ENCODE results near the gene METTL25.

DNA sequence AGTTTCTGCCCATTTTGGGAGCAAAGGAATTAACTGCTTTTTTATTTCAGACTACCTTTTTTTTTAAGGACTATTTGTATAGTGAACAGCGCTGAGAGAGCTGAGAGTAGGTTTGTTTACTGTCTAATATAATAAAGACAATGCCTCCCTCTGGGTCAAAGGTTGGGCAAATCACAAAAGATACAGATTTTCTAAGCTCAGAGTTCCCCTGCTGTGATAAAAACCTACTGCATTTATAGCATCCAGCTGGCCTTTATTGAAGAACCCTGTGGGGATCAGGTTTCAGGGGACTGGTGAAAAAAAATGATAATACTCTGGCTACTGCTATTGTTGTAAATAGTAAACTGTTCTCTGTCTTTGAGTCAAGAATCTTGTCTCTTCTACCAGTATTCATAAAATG is 28.8 kb upstream of the METTL25 start:
- TF ChIP-seq, protein P1, sequence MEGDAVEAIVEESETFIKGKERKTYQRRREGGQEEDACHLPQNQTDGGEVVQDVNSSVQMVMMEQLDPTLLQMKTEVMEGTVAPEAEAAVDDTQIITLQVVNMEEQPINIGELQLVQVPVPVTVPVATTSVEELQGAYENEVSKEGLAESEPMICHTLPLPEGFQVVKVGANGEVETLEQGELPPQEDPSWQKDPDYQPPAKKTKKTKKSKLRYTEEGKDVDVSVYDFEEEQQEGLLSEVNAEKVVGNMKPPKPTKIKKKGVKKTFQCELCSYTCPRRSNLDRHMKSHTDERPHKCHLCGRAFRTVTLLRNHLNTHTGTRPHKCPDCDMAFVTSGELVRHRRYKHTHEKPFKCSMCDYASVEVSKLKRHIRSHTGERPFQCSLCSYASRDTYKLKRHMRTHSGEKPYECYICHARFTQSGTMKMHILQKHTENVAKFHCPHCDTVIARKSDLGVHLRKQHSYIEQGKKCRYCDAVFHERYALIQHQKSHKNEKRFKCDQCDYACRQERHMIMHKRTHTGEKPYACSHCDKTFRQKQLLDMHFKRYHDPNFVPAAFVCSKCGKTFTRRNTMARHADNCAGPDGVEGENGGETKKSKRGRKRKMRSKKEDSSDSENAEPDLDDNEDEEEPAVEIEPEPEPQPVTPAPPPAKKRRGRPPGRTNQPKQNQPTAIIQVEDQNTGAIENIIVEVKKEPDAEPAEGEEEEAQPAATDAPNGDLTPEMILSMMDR (IDR thresholded peaks at IDR 0.05): no peak
- no peak for TF ChIP-seq POLR2A (IDR thresholded peaks at IDR 0.05)
- TF ChIP-seq EP300 (IDR thresholded peaks at IDR 0.05): no peak

Measured in tibial nerve (tissue), 4 donors.